ENCODE data around the gene CFDP1.

GRCh38 chr16:75379911-75380847 lies 53.1 kb downstream of the CFDP1 start:
- TF ChIP-seq CTCF (IDR thresholded peaks at IDR 0.05) (no peak), POLR2A (IDR thresholded peaks at IDR 0.05) (no peak), POLR2AphosphoS5 (IDR thresholded peaks at IDR 0.05) (no peak)

Data from upper lobe of left lung (tissue), 4 donors.